OCI-LY1 (cell line): Measurements from ENCODE around the gene ARHGEF10L.

Source experiments
- EZH2 ChIP-seq: fragments of 200-600 bp; sonication (generic), shearing (Covaris generic); IDR thresholded peaks from 2 replicates; pipeline ENCODE4 v1.8.0; 2017; ENCODE audit warnings: borderline replicate concordance, mixed run types, mild to moderate bottlenecking, antibody characterized with exemption, low read length, moderate library complexity, mixed read lengths
- TF ChIP-seq, protein P1 (sequence below): fragments of 200-600 bp; sonication (generic), shearing (Covaris generic); IDR thresholded peaks from 2 replicates; pipeline ENCODE4 v1.5.1; 2017; ENCODE audit warnings: mild to moderate bottlenecking, antibody characterized with exemption, low read length, moderate library complexity, mixed read lengths

DNA sequence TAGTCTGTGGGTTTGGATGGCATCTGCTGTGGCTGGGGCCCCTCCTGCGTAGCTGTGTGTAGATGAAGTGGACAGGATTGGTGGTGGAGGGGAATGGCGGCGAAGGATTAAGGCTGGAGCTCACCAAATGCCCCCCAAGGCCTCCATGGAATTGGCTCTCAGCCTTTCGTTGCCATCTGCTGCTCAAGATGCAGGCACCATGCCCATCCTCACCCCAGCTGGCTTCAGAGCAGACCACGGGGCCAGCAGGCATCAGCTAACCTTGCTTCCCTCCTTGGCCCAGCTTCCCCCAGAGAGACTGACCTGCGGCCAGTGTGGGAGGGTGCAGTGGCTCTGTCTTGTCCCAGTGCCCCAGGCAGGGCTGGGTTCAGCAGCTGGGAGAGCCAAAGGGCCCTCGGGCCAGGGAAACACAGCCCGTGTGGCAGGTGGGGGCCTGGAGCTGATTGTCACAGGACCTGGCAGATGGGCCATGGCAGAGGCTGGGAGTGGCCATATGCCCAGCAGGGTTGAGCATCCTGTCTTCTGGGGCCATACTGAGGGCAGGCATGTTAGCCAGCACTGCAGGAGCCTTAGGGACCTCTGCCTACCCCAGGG lies 148.8 kb downstream of the ARHGEF10L start:
- TF ChIP-seq, protein P1, sequence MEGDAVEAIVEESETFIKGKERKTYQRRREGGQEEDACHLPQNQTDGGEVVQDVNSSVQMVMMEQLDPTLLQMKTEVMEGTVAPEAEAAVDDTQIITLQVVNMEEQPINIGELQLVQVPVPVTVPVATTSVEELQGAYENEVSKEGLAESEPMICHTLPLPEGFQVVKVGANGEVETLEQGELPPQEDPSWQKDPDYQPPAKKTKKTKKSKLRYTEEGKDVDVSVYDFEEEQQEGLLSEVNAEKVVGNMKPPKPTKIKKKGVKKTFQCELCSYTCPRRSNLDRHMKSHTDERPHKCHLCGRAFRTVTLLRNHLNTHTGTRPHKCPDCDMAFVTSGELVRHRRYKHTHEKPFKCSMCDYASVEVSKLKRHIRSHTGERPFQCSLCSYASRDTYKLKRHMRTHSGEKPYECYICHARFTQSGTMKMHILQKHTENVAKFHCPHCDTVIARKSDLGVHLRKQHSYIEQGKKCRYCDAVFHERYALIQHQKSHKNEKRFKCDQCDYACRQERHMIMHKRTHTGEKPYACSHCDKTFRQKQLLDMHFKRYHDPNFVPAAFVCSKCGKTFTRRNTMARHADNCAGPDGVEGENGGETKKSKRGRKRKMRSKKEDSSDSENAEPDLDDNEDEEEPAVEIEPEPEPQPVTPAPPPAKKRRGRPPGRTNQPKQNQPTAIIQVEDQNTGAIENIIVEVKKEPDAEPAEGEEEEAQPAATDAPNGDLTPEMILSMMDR: no peak
- no peak for TF ChIP-seq EZH2
